Mesenchymal stem cell (in vitro differentiated cells and primary cell): Measurements from ENCODE around the gene CAPRIN2.
A peak's percentile ranks its signal among the peaks of the same experiment; 100 is the strongest.

Source experiments
- DNase-seq: peaks from one replicate; pipeline ENCODE4 v3.0.0-alpha.2; 2013
- H2AFZ ChIP-seq: one replicate; pipeline ENCODE4 v1.6.1; 2013; ENCODE audit warnings: low read depth, mild to moderate bottlenecking, control low read depth, inconsistent platforms, low read length, moderate library complexity
- H2AK5ac ChIP-seq: 2 replicates; pipeline ENCODE4 v1.6.1; 2013; ENCODE audit warnings: low read length, moderate library complexity, mild to moderate bottlenecking, inconsistent platforms; ENCODE audit not compliant: severe bottlenecking
- H2BK120ac ChIP-seq: one replicate; pipeline ENCODE4 v1.6.1; 2013; ENCODE audit warnings: low read depth, mild to moderate bottlenecking, inconsistent platforms, low read length, moderate library complexity
- H2BK12ac ChIP-seq, 2 experiments: one replicate each; pipeline ENCODE4 v1.6.1; 2013; ENCODE audit warnings: inconsistent platforms in 2 of 2, low read length in 2 of 2, mild to moderate bottlenecking in 2 of 2, moderate library complexity in 2 of 2, control low read depth in 1 of 2
- H2BK15ac ChIP-seq: one replicate; pipeline ENCODE4 v1.6.1; 2013; ENCODE audit warnings: mild to moderate bottlenecking, low read depth, inconsistent platforms; ENCODE audit not compliant: poor library complexity, severe bottlenecking
- H2BK5ac ChIP-seq: 2 replicates; pipeline ENCODE4 v1.6.1; 2013; ENCODE audit warnings: low read depth, mild to moderate bottlenecking, low read length, control low read depth, inconsistent platforms; ENCODE audit not compliant: poor library complexity, severe bottlenecking
- H3K14ac ChIP-seq, 2 experiments: one replicate each; pipeline ENCODE4 v1.6.1; 2013; ENCODE audit warnings: inconsistent platforms in 2 of 2, low read length in 2 of 2, control low read depth in 1 of 2, mild to moderate bottlenecking in 1 of 2, moderate library complexity in 1 of 2
- H3K18ac ChIP-seq, 2 experiments: one replicate each; pipeline ENCODE4 v1.6.1; 2013; ENCODE audit warnings: inconsistent platforms in 2 of 2, low read length in 2 of 2, control low read depth in 1 of 2, low read depth in 1 of 2, mild to moderate bottlenecking in 1 of 2
- H3K23ac ChIP-seq, 2 experiments: one replicate each; pipeline ENCODE4 v1.6.1; 2013; ENCODE audit warnings: inconsistent platforms in 2 of 2, low read length in 2 of 2, mild to moderate bottlenecking in 2 of 2, moderate library complexity in 2 of 2, control low read depth in 1 of 2
- H3K27ac ChIP-seq: 2 replicates; pipeline ENCODE4 v1.5.1; 2013; ENCODE audit warnings: mild to moderate bottlenecking, moderate library complexity, low read length, control low read depth, inconsistent platforms; ENCODE audit not compliant: poor library complexity, severe bottlenecking
- H3K27me3 ChIP-seq, 2 experiments: 2 replicates each; pipeline versions ENCODE4 v1.6.1 to v1.7.0; 2013; ENCODE audit warnings: low read length in 2 of 2, mild to moderate bottlenecking in 2 of 2, moderate library complexity in 2 of 2, control low read depth in 1 of 2, inconsistent platforms in 1 of 2; ENCODE audit not compliant: control insufficient read depth in 1 of 2, insufficient read depth in 1 of 2
- H3K36me3 ChIP-seq, 2 experiments: 2 replicates each; pipeline versions ENCODE4 v1.6.1 to v1.7.0; 2013; ENCODE audit warnings: low read length in 2 of 2, control low read depth in 1 of 2, inconsistent platforms in 1 of 2, low read depth in 1 of 2, mild to moderate bottlenecking in 1 of 2; ENCODE audit not compliant: insufficient read depth in 2 of 2, control insufficient read depth in 1 of 2
- H3K4ac ChIP-seq, 2 experiments: one replicate each; pipeline ENCODE4 v1.6.1; 2013; ENCODE audit warnings: inconsistent platforms in 2 of 2, low read length in 2 of 2, mild to moderate bottlenecking in 2 of 2, moderate library complexity in 2 of 2, control low read depth in 1 of 2, low read depth in 1 of 2
- H3K4me1 ChIP-seq: 2 replicates; pipeline ENCODE4 v1.6.1; 2013; ENCODE audit warnings: low read depth, low read length, control low read depth; ENCODE audit not compliant: control insufficient read depth, insufficient read depth
- H3K4me2 ChIP-seq: 2 replicates; pipeline ENCODE4 v1.6.1; 2013; ENCODE audit warnings: low read length, mild to moderate bottlenecking, inconsistent platforms; ENCODE audit not compliant: poor library complexity, severe bottlenecking
- H3K4me3 ChIP-seq, 2 experiments: 2 replicates each; pipeline versions ENCODE4 v1.5.1 to v1.7.0; 2013; ENCODE audit warnings: low read length in 2 of 2, mild to moderate bottlenecking in 2 of 2, control low read depth in 1 of 2, low read depth in 1 of 2; ENCODE audit not compliant: insufficient read depth in 1 of 2
- H3K79me1 ChIP-seq: replicated peaks from 2 replicates; pipeline ENCODE4 v1.6.1; 2013; ENCODE audit warnings: mild to moderate bottlenecking, control low read depth, low read length, inconsistent platforms; ENCODE audit not compliant: poor library complexity, severe bottlenecking
- H3K9ac ChIP-seq: 2 replicates; pipeline ENCODE4 v1.7.0; 2013; ENCODE audit warnings: mild to moderate bottlenecking, low read length, moderate library complexity
- H3K9me3 ChIP-seq: 2 replicates; pipeline ENCODE4 v1.7.0; 2013; ENCODE audit warnings: mild to moderate bottlenecking, low read length; ENCODE audit not compliant: control insufficient read depth
- H4K8ac ChIP-seq: one replicate; pipeline ENCODE4 v1.6.1; 2013; ENCODE audit warnings: inconsistent platforms, mild to moderate bottlenecking, low read length, moderate library complexity
- H4K91ac ChIP-seq: one replicate; pipeline ENCODE4 v1.6.1; 2013; ENCODE audit warnings: mild to moderate bottlenecking, low read length, inconsistent platforms
- WGBS: methylation state at CpG from one replicate; pipeline ENCODE4 v1.1.7; 2013; ENCODE audit warnings: mixed read lengths; 5-methylcytosine and 5-hydroxymethylcytosine counted together

CAPRIN2 gene

GRCh38 chr12:30756074-30756473 is 1.3 kb upstream of the CAPRIN2 start:
- no peaks in the 10 kb centered on the region for H3K9me3 ChIP-seq
- no peak overlapping the region for H3K4me3 ChIP-seq

GRCh38 chr12:30755395-30755762 is 628 bp upstream of the CAPRIN2 start:
- Histone ChIP-seq H3K36me3 (peaks cover 0 to 4% of the 10 kb centered on the region in 2 experiments), H2AK5ac (no peak overlapping the region), H3K27ac (peak overlapping the region; percentile 85), H2AFZ (peak overlapping the region; percentile 94), H3K18ac (peak overlapping the region; percentile 97 to 98), H3K79me1 (peaks cover 11% of the 10 kb centered on the region), H3K4me3 (peak overlapping the region; percentile 90 to 94), H2BK15ac (no peak overlapping the region), H3K4me2 (peak overlapping the region; percentile 98), H4K91ac (peak overlapping the region; percentile 90), H3K4ac (peak overlapping the region; percentile 91 to 97), H3K23ac (peak overlapping the region in 1 of 2 experiments; percentile 14), H2BK120ac (peak overlapping the region; percentile 92), H2BK5ac (peak overlapping the region; percentile 57), H3K14ac (peak overlapping the region in 1 of 2 experiments; percentile 97), H3K9ac (peak overlapping the region; percentile 93), H3K27me3 (no peaks in the 10 kb centered on the region), H3K9me3 (no peaks in the 10 kb centered on the region), H4K8ac (peak overlapping the region; percentile 97), H2BK12ac (peak overlapping the region; percentile 84 to 96), H3K4me1 (peaks cover 9% of the 10 kb centered on the region)
- DNase-seq, result no peak
- whole genome bisulfite sequencing, result 33% methylated on average over 7 of the region's 7 CpGs

More at GRCh38 chr12:30756074-30756473, 1.3 kb upstream of the CAPRIN2 start:
- Histone ChIP-seq H3K4me2 (no peak overlapping the region), H3K27me3 (no peaks in the 10 kb centered on the region), H3K4me1 (peaks cover 9% of the 10 kb centered on the region), H4K8ac (no peak overlapping the region), H2AFZ (no peak overlapping the region), H3K79me1 (peaks cover 11% of the 10 kb centered on the region), H2AK5ac (no peak overlapping the region), H2BK5ac (no peak overlapping the region), H2BK15ac (no peak overlapping the region), H3K18ac (no peak overlapping the region), H2BK120ac (peak overlapping the region; percentile 19), H3K36me3 (no peaks in the 10 kb centered on the region), H2BK12ac (no peak overlapping the region), H3K14ac (no peak overlapping the region), H3K9ac (peak overlapping the region; percentile 93), H4K91ac (no peak overlapping the region), H3K23ac (no peak overlapping the region), H3K4ac (no peak overlapping the region), H3K27ac (no peak overlapping the region)
- WGBS, result 98% methylated on average over 10 of the region's 10 CpGs
- no peak for DNase-seq

GRCh38 chr12:30754383-30754749 is 385 bp downstream of the CAPRIN2 start:
- H3K23ac ChIP-seq, result peak overlapping the region in 1 of 2 experiments; percentile 83
- H2AFZ ChIP-seq, result peak overlapping the region; percentile 55
- WGBS, result 2% methylated on average over 21 of the region's 40 CpGs
- peak overlapping the region in 1 of 2 experiments; percentile 45 for H3K4ac ChIP-seq
- H3K79me1 ChIP-seq, result peaks cover 12% of the 10 kb centered on the region
- peak overlapping the region; percentile 93 for H3K9ac ChIP-seq
- H2AK5ac ChIP-seq, result no peak overlapping the region
- peak overlapping the region; percentile 80 to 92 for H3K18ac ChIP-seq
- peak overlapping the region; percentile 39 for H2BK120ac ChIP-seq
- peak overlapping the region in 1 of 2 experiments; percentile 45 for H2BK12ac ChIP-seq
- H3K9me3 ChIP-seq, result no peaks in the 10 kb centered on the region
- H4K8ac ChIP-seq, result peak overlapping the region; percentile 59
- peaks cover 9% of the 10 kb centered on the region for H3K4me1 ChIP-seq
- peak overlapping the region; percentile 56 for H3K27ac ChIP-seq
- peak overlapping the region; percentile 87 for H4K91ac ChIP-seq
- DNase-seq, result no peak
- no peaks in the 10 kb centered on the region for H3K27me3 ChIP-seq
- peaks cover 0 to 14% of the 10 kb centered on the region in 2 experiments for H3K36me3 ChIP-seq
- peak overlapping the region in 1 of 2 experiments; percentile 57 for H3K14ac ChIP-seq
- H3K4me3 ChIP-seq, result peak overlapping the region; percentile 90 to 94
- H2BK15ac ChIP-seq, result peak overlapping the region; percentile 60
- peak overlapping the region; percentile 64 for H3K4me2 ChIP-seq
- H2BK5ac ChIP-seq, result peak overlapping the region; percentile 35

DNA sequence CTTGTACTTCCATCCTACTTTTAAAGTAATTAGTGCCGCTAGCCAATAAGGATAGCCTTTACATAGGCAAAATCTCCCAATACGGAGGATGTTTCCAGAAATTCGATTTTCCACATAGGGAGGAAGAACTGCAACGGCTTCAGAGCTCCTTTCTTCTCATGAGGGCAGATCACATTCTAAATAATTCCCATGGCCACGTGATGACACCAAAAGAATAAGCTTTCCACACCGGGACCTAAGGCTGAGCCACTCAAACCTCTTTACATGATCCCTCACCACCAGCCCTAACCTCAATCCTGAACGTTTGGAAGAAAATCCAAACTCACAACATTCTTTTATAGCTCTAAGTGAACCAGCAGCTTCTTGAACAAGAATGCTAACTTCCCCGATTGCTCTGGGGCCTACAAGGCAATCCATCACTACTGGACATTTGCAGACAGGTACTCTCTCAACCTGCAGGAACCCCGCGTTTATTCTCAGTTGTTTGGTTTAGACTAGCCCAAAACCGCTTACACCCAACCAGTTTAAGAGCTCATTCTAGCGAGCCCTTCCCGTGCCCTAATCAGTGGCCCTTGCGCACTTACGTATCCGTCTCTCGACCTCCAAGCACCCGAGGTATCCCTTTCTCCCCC is 884 bp downstream of the CAPRIN2 start:
- peak overlapping the region; percentile 80 to 92 for H3K18ac ChIP-seq
- peak; percentile 55 for DNase-seq
- peak overlapping the region; percentile 64 for H3K4me2 ChIP-seq
- no peaks in the 10 kb centered on the region for H3K9me3 ChIP-seq
- H2AK5ac ChIP-seq, result no peak overlapping the region
- no peak overlapping the region for H2BK15ac ChIP-seq
- H2AFZ ChIP-seq, result peak overlapping the region; percentile 55
- peak overlapping the region; percentile 59 for H4K8ac ChIP-seq
- peak overlapping the region; percentile 39 for H2BK120ac ChIP-seq
- H3K9ac ChIP-seq, result peak overlapping the region; percentile 93
- H3K79me1 ChIP-seq, result peaks cover 17% of the 10 kb centered on the region
- H4K91ac ChIP-seq, result peak overlapping the region; percentile 87
- peak overlapping the region; percentile 90 to 94 for H3K4me3 ChIP-seq
- 12% methylated on average over 18 of the region's 18 CpGs for WGBS
- peaks cover 9% of the 10 kb centered on the region for H3K4me1 ChIP-seq
- peak overlapping the region; percentile 56 for H3K27ac ChIP-seq
- H3K36me3 ChIP-seq, result peaks cover 0 to 15% of the 10 kb centered on the region in 2 experiments
- H3K27me3 ChIP-seq, result no peaks in the 10 kb centered on the region
- peak overlapping the region in 1 of 2 experiments; percentile 57 for H3K14ac ChIP-seq
- H3K23ac ChIP-seq, result peak overlapping the region in 1 of 2 experiments; percentile 83
- H2BK12ac ChIP-seq, result peak overlapping the region in 1 of 2 experiments; percentile 45
- peak overlapping the region; percentile 35 for H2BK5ac ChIP-seq
- H3K4ac ChIP-seq, result peak overlapping the region in 1 of 2 experiments; percentile 45
